ENCODE measurements around the gene MED13L.

DNA sequence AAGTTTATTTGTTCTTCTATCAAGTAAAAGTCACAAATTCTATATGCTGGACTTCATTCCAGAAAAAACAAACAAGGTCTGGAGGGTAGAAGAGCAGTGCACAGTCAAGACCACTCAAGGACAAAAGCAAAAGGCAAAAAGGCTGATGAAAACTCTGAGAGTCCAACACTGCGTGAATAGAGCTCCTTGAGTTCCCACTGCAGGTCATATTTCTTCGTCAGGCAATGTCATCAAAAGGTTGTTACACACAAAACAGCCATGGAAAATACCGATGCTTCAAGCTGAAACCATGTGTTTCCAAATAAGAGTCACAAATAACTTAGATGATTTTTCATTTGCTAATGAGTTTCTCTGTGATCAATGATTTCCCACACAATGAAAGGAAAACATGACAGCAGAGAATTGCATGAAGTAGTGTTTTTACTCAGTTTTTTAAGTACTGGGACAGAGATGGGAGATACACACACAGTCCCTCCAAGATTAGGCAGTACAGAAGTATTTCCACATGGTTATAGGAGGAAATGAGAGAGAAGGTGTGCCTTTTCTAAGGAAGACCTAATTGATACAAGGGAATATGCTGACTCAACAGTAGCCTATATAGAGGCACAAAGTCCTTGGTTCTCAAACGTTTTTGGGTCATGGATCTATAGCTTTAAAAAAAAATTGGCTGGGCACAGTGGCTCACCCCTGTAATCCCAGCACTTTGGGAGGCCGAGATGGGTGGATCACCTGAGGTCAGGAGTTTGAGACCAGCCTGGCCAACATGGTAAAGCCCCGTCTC lies 177.7 kb downstream of the MED13L start:
- TF ChIP-seq, protein P1, sequence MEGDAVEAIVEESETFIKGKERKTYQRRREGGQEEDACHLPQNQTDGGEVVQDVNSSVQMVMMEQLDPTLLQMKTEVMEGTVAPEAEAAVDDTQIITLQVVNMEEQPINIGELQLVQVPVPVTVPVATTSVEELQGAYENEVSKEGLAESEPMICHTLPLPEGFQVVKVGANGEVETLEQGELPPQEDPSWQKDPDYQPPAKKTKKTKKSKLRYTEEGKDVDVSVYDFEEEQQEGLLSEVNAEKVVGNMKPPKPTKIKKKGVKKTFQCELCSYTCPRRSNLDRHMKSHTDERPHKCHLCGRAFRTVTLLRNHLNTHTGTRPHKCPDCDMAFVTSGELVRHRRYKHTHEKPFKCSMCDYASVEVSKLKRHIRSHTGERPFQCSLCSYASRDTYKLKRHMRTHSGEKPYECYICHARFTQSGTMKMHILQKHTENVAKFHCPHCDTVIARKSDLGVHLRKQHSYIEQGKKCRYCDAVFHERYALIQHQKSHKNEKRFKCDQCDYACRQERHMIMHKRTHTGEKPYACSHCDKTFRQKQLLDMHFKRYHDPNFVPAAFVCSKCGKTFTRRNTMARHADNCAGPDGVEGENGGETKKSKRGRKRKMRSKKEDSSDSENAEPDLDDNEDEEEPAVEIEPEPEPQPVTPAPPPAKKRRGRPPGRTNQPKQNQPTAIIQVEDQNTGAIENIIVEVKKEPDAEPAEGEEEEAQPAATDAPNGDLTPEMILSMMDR (IDR thresholded peaks at IDR 0.05): no peak
- no peak for TF ChIP-seq POLR2A (IDR thresholded peaks at IDR 0.05)

All from heart left ventricle (tissue), 13 donors.